ENCODE data around the gene UBE2D2.
"Not testable (repeated sequence)": the region's sequence is repeated elsewhere in the genome, so short reads cannot be mapped to it uniquely, and the experiment has no call there.

The UBE2D2 gene

DNA sequence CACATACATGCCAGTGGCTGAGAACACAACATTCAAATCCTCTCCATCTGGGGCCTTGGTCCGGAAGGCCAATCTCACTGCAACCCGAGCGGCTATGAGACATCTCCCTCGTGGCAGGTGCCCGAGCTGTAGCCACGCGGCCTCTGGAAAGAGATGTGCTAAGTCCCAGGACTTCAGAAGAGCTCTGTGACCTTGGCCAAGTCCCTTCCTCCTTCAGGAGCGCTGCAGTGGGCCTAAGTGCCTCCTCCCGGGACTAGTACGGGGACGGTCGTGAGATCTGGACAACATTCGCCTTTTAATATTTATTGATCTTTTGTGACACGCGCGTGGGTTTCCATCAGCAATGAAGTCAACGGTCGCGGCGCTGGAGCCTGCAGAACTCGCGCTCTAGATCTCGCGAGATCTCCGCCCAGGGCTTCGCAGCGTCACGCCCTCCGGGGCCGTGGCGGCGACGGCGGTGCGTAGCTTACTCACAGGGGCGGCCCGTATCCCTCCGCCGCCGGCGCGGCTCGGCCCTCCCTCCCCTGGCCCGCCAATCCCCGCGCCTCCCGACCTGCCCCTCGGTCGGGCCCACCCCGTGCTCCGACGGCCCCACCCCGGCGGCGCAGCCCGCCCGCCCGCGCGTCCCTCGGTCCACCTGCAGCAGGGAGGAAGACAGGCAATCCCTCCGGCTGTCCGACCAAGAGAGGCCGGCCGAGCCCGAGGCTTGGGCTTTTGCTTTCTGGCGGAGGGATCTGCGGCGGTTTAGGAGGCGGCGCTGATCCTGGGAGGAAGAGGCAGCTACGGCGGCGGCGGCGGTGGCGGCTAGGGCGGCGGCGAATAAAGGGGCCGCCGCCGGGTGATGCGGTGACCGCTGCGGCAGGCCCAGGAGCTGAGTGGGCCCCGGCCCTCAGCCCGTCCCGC lies at the start of gene UBE2D2:
Gene UBE2D2, plus strand, starts transcription at position 588 of the 903 bp plus-strand sequence. CDS start 453 bp downstream, outside the sequence.
- peak; percentile 95 to 96 for DNase-seq (ENCODE audit: low read depth in 2 of 2)

- no peak for DNase-seq (ENCODE audit: low read depth in 2 of 2)
These were observed 48.3 kb upstream of the UBE2D2 start for GRCh38 chr5:139512786-139513390.

- peak; percentile 52 to 56 for DNase-seq (ENCODE audit: low read depth in 2 of 2)
These were observed 47.7 kb upstream of the UBE2D2 start for GRCh38 chr5:139513434-139513833.

DNA sequence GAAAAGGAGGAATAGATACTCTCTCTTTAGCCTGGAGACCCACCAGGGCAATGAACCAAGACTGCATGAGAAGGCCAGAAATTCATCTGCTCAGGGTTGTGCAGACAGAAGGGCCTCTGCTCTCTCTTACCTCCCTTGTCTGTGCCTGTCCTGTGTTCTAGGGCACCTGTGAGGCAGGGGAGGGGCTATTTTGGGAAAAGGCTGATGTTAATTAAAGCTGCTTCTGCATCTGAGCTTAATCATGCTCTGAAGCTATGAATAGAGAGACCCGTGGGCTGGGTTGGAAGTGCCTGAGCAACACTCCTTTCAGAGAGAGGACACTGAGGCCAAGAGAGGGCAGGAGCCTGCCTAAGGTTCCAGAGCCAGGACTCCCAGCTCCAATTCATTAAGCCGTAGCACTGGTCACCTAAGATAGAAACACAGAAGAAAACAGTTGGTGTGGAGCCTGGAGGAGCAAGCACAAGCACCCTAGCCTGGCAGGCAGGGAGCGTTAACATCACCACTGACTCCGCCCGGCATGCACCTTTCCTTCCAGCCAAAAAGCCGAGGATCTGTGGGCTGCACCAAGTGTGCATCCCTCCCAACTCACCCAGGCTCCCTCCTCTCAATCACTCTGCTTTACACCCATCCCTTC lies 47.2 kb upstream of the UBE2D2 start:
- no peak for DNase-seq (ENCODE audit: low read depth in 2 of 2)

- no peak for DNase-seq (ENCODE audit: low read depth in 2 of 2)
These were observed 46.7 kb upstream of the UBE2D2 start for GRCh38 chr5:139514486-139514856.

DNA sequence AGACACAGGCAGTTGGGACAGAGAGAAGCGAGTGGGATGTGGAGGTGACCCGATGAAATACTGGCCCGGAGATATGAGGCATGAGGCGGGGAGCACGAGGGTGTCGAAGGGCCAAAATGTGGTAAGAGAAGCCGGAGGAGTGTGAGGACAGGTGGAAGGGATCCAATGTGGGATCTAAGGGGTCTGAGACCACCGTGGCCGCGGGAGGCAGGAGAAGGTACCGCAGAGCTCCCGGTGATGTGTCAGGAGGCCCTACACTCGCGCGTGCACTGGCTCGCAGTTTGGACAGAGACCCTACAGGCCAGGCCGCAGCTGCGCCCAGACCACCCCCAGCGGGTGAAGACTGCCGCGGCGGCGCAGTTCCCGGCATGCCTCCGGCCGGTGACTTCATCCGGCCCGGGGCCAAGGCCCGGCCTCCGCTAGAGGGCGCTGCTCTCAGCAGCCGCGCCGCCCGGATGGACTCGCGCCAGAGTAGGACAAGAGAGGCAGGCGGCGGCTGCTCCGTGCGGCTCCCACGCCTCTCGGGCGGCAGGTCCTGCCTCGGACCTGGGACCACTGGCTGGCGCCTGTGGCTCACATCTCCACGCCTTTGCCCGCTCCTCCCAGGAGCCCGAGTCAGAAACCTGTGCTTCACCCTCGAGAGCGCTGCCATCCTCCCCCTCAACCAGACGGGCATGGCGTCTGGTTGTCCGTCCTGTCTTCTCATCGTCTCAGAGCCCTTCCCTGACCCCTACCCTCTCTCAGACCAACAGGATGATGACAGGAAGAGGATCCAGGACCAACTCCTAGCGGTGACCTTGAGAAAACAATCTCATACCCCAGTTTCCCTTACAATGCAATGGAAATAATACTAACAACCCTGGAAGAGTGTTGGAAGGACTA lies 43.2 kb upstream of the UBE2D2 start:
- peak; percentile 64 to 70 for DNase-seq (ENCODE audit: low read depth in 2 of 2)

GRCh38 chr5:139523635-139524445 lies 37.3 kb upstream of the UBE2D2 start:
- DNase-seq (ENCODE audit: low read depth in 2 of 2) = peak; percentile 5 to 22

DNA sequence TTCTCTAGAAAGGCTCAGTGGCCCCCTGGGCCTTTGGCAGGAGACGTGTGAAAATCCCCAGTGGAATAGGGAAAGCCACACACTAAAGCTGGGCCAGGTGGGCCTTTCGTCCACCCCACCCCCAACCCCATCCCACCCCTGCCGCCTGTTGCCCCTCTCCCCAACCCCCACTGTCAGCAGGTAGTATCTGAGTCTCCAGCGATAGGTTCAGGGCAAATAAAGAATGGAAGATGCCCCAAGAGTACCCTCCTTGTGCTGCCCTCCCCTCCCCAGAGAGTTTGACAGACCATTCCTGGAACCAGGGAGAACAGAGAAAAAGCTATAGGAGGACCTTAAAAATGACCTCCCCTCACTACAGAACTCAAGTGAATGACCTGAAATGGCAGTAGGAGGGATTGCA lies 36.7 kb upstream of the UBE2D2 start:
- DNase-seq (ENCODE audit: low read depth in 2 of 2) = no peak

DNA sequence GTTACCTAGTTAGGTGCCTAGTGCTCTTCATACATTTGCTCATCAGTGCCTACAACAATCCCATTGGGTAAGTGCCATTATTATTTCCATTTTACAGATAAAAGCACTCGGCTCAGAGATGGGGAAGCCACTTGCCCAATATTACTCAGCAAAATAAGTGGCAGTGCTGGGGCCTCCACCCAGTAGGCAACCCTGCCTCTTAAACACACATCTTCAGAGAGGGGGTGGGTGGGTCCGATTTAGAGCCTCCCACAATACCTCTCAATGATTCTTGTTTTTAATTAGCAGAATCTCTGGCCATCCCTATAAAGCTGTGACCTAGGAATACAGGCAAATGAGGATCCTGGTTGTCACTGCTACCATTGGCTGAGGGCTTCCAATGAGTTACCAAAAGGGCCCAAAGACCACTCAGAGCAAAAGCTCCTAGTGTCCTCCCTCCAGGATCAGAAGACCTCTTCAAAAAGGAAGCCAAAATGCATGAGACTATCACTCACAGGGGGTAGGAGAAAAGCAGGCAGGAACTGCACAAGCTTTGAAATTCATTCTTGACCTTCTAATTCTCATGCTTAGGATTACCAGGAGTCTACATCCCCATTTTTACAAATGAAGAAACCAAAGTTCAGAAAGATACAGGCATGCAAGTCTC lies 36.1 kb upstream of the UBE2D2 start:
- no peak for DNase-seq (ENCODE audit: low read depth in 2 of 2)

DNA sequence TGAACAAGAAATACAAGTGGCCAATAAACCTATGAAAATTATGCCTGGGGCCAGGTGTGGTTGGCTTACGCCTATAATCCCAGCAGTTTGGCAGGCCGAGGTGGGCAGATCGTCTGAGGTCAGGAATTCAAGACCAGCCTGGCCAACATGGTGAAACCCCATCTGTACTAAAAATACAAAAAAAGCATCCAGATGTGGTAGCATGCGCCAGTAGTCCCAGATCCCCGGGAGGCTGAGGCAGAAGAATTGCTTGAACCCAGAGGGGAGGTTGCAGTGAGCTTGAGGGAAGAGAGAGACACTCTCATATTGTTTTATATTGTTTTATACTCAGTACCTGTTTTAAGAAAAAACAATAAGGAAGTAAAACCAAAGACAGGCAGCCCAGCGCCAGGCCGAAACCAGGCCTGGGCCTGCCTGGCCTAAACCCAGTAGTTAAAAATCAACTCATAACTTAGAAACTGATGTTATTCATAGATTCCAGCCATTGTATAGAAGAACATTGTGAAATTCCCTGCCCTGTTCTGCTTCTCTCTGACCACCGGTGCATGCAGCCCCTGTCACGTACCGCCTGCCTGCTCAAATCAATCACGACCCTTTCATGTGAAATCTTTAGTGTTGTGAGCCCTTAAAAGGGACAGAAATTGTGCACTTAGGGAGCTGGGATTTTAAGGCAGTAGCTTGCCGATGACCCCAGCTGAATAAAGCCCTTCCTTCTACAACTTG lies 35.4 kb upstream of the UBE2D2 start:
- not testable (repeated sequence) for DNase-seq (ENCODE audit: low read depth in 2 of 2)

- DNase-seq (ENCODE audit: low read depth in 2 of 2) = not testable (repeated sequence)
These were observed 34.6 kb upstream of the UBE2D2 start for GRCh38 chr5:139526309-139527089.

- not testable (repeated sequence) for DNase-seq (ENCODE audit: low read depth in 2 of 2)
These were observed 34.1 kb upstream of the UBE2D2 start for GRCh38 chr5:139527090-139527470.

DNA sequence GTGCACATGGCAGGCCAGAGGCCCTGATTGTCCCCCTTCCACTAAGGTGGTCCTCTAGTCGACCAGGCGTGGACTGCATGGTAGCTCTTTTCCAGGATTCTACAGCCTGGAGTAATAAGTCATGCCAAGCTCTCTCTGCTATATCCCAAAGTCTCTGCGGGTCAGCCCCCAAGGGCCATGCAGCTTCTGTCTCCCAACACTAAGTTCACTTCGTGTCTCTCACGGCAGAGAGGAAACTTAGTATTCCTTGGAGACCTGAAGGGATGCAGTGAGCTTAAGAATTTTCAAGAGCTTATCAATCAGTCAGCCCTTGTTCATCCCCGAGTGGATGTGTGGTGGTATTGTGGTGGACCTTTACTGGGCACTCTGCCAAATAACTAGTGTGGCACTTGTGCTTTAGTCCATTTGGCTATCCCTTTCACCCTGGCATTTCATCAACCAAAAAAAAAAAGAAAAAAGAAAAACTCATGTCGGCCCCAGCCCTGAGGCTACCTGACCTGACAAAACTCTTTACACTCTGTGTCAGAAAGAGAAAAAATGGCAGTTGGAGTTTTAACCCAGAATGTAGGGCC lies 33.2 kb upstream of the UBE2D2 start:
- DNase-seq (ENCODE audit: low read depth in 2 of 2) = not testable (repeated sequence)

DNA sequence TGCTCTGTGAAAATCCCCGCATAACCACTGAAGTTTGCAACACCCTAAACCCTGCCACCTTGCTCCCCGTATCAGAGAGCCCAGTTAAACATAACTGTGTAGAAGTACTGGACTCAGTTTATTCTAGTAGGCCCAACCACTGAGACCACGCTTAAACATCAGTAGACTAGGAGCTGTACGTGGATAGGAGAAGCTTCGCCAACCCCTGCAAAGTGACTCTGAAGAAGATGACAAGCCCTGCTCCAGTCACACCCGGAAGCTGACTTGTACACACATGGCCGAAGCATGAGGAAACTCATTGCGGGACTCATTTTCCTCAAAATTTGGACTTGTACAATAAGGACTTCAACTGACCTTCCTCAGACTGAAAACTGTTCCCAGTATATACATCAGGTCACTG lies 32.4 kb upstream of the UBE2D2 start:
- DNase-seq (ENCODE audit: low read depth in 2 of 2) = not testable (repeated sequence)

DNA sequence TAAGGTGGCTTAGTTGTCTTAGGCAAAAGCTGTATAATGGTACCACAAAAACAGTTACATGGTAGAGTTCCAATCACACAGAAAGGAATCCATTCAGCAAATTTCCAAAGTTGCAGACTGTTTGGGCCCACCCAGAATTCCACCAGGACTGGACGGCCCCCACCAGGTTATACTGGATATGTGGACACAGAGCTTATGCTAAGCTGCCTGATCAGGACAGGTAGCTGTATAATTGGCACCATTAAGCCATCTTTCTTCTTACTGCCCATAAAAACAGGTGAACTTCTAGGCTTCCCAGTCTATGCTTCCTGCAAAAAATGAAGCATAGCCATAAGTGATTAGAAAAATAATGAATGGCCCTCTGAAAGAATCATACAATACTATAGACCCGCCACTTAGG lies 31.1 kb upstream of the UBE2D2 start:
- DNase-seq (ENCODE audit: low read depth in 2 of 2) = not testable (repeated sequence)

DNA sequence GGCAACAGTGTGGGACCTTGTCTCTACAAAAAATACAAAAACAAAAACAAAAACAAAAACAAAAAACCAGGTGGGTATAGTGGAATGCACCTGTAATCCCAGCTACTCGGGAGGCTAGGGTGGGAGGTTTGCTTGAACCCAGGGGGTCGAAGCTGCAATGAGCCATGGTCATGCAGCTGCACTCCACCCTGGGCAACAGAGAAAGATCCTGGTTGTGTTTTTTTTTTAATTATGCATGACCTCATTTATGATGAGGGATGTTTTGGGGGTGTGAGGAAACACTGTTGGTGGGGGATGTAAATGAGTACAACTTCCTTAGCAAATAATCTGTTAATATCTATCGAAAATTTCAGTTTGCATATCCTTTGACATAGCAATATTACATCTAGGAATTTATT lies 29.4 kb upstream of the UBE2D2 start:
- DNase-seq (ENCODE audit: low read depth in 2 of 2) = no peak

- no peak for DNase-seq (ENCODE audit: low read depth in 2 of 2)
These were observed 17.6 kb upstream of the UBE2D2 start for GRCh38 chr5:139543423-139543991.

DNA sequence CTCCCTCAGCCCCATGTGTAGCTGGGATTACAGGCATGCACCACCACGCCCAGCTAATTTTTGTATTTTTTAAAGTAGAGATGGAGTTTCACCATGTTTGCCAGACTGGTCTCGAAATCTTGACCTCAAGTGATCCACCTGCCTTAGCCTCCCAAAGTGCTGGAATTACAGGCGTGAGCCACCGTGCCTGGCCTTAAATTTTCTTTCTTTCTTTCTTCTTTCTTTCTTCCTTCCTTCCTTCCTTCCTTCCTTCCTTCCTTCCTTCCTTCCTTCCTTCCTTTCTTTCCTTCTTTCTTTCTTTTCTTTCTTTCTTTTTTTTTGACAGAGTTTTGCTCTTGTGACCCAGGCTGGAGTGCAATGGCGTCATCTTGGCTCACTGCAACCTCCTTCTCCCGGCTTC lies 14.5 kb upstream of the UBE2D2 start:
- not testable (repeated sequence) for DNase-seq (ENCODE audit: low read depth in 2 of 2)

Data from fibroblast of skin of left quadriceps (primary cell).